ENCODE data around the gene BBS1.

GRCh38 chr11:66489636-66490035 is 20.8 kb upstream of the BBS1 start:
- TF ChIP-seq, protein P1, sequence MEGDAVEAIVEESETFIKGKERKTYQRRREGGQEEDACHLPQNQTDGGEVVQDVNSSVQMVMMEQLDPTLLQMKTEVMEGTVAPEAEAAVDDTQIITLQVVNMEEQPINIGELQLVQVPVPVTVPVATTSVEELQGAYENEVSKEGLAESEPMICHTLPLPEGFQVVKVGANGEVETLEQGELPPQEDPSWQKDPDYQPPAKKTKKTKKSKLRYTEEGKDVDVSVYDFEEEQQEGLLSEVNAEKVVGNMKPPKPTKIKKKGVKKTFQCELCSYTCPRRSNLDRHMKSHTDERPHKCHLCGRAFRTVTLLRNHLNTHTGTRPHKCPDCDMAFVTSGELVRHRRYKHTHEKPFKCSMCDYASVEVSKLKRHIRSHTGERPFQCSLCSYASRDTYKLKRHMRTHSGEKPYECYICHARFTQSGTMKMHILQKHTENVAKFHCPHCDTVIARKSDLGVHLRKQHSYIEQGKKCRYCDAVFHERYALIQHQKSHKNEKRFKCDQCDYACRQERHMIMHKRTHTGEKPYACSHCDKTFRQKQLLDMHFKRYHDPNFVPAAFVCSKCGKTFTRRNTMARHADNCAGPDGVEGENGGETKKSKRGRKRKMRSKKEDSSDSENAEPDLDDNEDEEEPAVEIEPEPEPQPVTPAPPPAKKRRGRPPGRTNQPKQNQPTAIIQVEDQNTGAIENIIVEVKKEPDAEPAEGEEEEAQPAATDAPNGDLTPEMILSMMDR (IDR thresholded peaks at IDR 0.05): no peak
- TF ChIP-seq POLR2A (IDR thresholded peaks at IDR 0.05): no peak

Measured in body of pancreas (tissue), 4 donors.